Naive thymus-derived CD8-positive, alpha-beta T cell (primary cell): ENCODE results near the gene GNA15. TPM values are rescaled to one million over a fixed set of nuclear protein-coding genes. Genes with fewer than 3 reads are reported as not detected.
"Not testable (repeated sequence)": the region's sequence is repeated elsewhere in the genome, so short reads cannot be mapped to it uniquely, and the experiment has no call there.

Experiments
- ATAC-seq, 2 donors: fragments of 150-1000 bp; cut with Tn5 transposase in 1 of 2; sonication (Bioruptor Pico), chemical (Tn5 transposase) in 1 of 2; 1 replicate in 1 of 2; 2 replicates in 1 of 2; pipeline ENCODE4 v1.10.0; 2021; ENCODE audit warnings: mild to moderate bottlenecking in 2 of 2, moderate library complexity in 2 of 2
- POLR2A ChIA-PET: fragments of 350-600 bp; sonication (Branson Sonifier 250); formaldehyde crosslinking; loops from one replicate; lab custom pipeline; 2021; ENCODE audit warnings: antibody characterized with exemption; lab: Charles Lee
- DNase-seq, 10 donors: peaks; one replicate each; pipeline versions ENCODE4 v3.0.0 to v3.0.0-alpha.2; 2020 to 2022
- H3K27ac Mint-ChIP-seq, 10 donors: one replicate each; pipeline ENCODE4 v1.8.0; 2020 to 2022; ENCODE audit warnings: mild to moderate bottlenecking in 10 of 10, mixed read lengths in 10 of 10, moderate library complexity in 4 of 10, inconsistent platforms in 1 of 10
- H3K27me3 Mint-ChIP-seq, 5 donors: one replicate each; pipeline ENCODE4 v1.8.0; 2021 to 2022; ENCODE audit warnings: mixed read lengths in 5 of 5
- H3K36me3 Mint-ChIP-seq, 3 donors: one replicate each; pipeline ENCODE4 v1.8.0; 2020 to 2022; ENCODE audit warnings: mixed read lengths in 3 of 3, mild to moderate bottlenecking in 2 of 3, inconsistent platforms in 1 of 3
- H3K4me1 Mint-ChIP-seq, 4 donors: one replicate each; pipeline ENCODE4 v1.8.0; 2021 to 2022; ENCODE audit warnings: mixed read lengths in 4 of 4
- H3K4me3 Mint-ChIP-seq, 10 donors: one replicate each; pipeline ENCODE4 v1.8.0; 2020 to 2022; ENCODE audit warnings: mild to moderate bottlenecking in 10 of 10, mixed read lengths in 10 of 10, moderate library complexity in 6 of 10, inconsistent platforms in 1 of 10
- H3K9me3 Mint-ChIP-seq, 9 donors: one replicate each; pipeline ENCODE4 v1.8.0; 2020 to 2022; ENCODE audit warnings: mixed read lengths in 9 of 9, mild to moderate bottlenecking in 3 of 9, inconsistent platforms in 1 of 9, moderate library complexity in 1 of 9
- polyA plus RNA-seq, 3 donors: library from polyadenylated mRNA; unstranded; fragments of 300-500 nt; fragmentation: Illumina TruSeq; gene quantifications; one replicate each; pipeline ENCODE4 v1.2.3, GENCODE V29; 2021
- total RNA-seq, 8 experiments: library from RNA in 2 of 8; stranded (reverse) in 2 of 8; gene quantifications; one replicate each; pipeline ENCODE4 v1.2.3 and lab custom pipeline; 2021 to 2026

Gene GNA15
- total and polyA plus RNA-seq, 5 experiments from 2014 or later = 0.19 to 0.39 (median 0.36) TPM; not detected in 2

DNA sequence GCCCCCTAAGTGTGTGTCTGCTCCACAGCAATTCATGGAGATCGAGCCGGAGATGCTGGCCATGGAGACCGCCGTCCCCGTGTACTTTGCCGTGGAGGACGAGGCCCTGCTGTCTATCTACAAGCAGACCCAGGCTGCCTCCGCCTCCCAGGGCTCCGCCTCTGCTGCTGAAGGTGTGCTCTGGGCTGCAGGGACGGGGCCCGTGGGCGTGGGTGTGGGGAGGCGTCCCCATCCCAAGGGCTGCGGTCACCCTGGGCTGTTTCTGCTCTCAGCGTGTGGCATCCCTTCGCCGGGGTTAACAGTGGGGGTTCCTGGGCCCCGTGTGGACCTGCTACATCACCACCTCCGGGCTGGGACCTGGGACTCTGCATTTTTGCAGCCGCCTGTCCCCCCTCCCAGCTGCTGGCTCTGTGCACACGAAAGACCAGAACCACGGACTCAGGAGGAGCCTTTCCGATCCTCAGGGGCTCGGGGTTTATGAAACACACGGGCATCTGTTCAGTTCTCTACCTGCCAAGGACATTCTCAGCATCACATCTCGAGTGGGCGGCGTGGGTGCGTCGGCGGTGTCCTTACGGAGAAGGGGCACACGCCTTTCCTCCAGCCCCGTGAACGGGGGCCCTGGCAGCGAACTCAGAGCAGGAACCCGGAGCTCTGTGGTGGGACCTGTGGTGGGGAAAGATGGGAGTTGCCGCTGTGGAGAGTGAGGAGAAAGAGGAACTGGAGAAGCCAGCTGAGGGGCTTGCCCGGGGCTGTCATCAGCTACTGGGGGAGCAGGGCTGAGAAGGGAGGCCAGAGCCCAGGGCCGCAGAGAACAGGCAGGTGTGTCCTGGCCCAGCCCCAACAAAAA is 57.6 kb downstream of the GNA15 start:
- POLR2A ChIA-PET = interaction anchor here (0.5 kb wide), 1 partner anchor 10 kb away, joined by 9 read pairs; no protein-coding TSS in a partner anchor
- ATAC-seq (no peak), DNase-seq (no peak)
- Mint-ChIP-seq H3K36me3 (peaks cover 0 to 24% (median 5%) of the 10 kb centered on the region in 3 donors), H3K9me3 (no peaks in the 10 kb centered on the region), H3K4me3 (no peak overlapping the region), H3K27ac (peak overlapping the region in 2 of 10 donors; percentile 56 to 80), H3K27me3 (no peaks in the 10 kb centered on the region), H3K4me1 (peaks cover 6 to 21% (median 11%) of the 10 kb centered on the region in 4 donors)

- POLR2A ChIA-PET = interaction anchor here (0.5 to 0.9 kb wide), 2 partner anchors 8 to 11 kb away, joined by 4 to 9 read pairs; partner anchors contain the start of gene NCLN
- Mint-ChIP-seq H3K9me3 (no peaks in the 10 kb centered on the region), H3K27me3 (no peaks in the 10 kb centered on the region), H3K4me1 (peaks cover 0 to 11% (median 6%) of the 10 kb centered on the region in 4 donors), H3K36me3 (peaks cover 0 to 26% (median 5%) of the 10 kb centered on the region in 3 donors), H3K4me3 (no peak overlapping the region), H3K27ac (peak overlapping the region in 1 of 10 donors; percentile 15)
- DNase-seq (no peak), ATAC-seq (no peak)
Observed at GRCh38 chr19:3194106-3195087, 58.6 kb downstream of the GNA15 start.

- Mint-ChIP-seq H3K27me3 (no peaks in the 10 kb centered on the region), H3K36me3 (peaks cover 0 to 33% (median 5%) of the 10 kb centered on the region in 3 donors), H3K27ac (no peak overlapping the region), H3K9me3 (no peaks in the 10 kb centered on the region), H3K4me3 (no peak overlapping the region), H3K4me1 (peaks cover 0 to 5% (median 2%) of the 10 kb centered on the region in 4 donors)
- peak in 1 of 10 donors; percentile 57 for DNase-seq
- POLR2A ChIA-PET = no interaction called here
- ATAC-seq = no peak
Observed at GRCh38 chr19:3196064-3196932, 60.5 kb downstream of the GNA15 start.

DNA sequence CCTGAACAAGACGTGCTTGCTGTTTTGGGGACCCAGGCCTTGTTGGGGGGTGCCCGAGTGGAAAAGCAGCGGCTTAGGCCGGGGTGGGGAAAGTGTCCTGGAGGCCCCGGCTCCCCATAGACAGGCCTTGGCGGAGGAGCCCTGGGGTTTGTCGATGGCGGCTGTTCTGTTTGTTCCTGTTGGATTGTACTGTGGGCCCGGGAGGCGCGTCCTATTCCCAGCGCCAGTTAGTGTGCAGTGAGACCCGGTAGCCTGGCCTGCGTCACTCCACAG is 61.0 kb downstream of the GNA15 start:
- no peak overlapping the region for H3K4me3 Mint-ChIP-seq
- peaks cover 0 to 31% (median 5%) of the 10 kb centered on the region in 3 donors for H3K36me3 Mint-ChIP-seq
- H3K9me3 Mint-ChIP-seq = no peaks in the 10 kb centered on the region
- H3K27ac Mint-ChIP-seq = no peak overlapping the region
- ATAC-seq (no peak), DNase-seq (no peak)
- peaks cover 0 to 2% (median under 1%) of the 10 kb centered on the region in 4 donors for H3K4me1 Mint-ChIP-seq
- no peaks in the 10 kb centered on the region for H3K27me3 Mint-ChIP-seq
- POLR2A ChIA-PET = interaction anchor here (0.6 kb wide), 1 partner anchor 14 kb away, joined by 5 read pairs; no protein-coding TSS in a partner anchor

- POLR2A ChIA-PET = no interaction called here
- Mint-ChIP-seq H3K27ac (no peak overlapping the region), H3K9me3 (no peaks in the 10 kb centered on the region), H3K4me1 (no peaks in the 10 kb centered on the region), H3K36me3 (peaks cover 0 to 26% (median 5%) of the 10 kb centered on the region in 3 donors), H3K27me3 (no peaks in the 10 kb centered on the region), H3K4me3 (no peak overlapping the region)
- ATAC-seq (no peak), DNase-seq (no peak)
Observed at GRCh38 chr19:3198901-3199700, 63.3 kb downstream of the GNA15 start.

DNA sequence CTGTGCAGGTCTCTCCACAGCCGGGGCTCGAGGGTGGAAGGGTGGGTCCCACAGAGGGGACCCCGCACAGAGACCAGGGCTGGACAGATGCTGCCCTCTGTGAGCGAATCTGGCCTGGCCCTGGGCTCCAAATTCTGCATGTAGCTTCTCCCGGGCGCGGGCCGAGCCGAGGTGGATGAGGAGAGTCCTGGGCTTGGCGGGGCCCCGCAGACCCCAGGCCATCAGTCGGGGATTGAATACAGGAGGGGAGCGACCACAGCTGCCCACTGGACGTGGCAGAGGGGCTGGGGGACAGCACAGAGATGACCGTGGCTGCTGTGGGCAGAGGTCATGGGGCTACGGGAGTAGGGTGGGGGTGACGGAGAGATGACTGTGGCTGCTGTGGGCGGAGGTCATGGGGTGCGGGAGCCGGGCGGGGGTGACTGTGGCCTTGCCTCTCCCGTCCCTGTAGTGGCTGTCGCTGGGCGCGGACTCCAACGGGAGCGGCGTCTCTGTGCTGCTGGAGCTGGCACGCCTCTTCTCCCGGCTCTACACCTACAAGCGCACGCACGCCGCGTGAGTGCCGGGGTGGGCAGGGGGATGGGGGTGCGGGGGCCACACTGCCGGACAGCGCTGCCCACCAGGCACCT is 65.4 kb downstream of the GNA15 start:
- H3K27ac Mint-ChIP-seq = peak overlapping the region in 1 of 10 donors; percentile 40
- H3K36me3 Mint-ChIP-seq = peaks cover 0 to 24% (median 0%) of the 10 kb centered on the region in 3 donors
- no peak for DNase-seq
- H3K27me3 Mint-ChIP-seq = no peaks in the 10 kb centered on the region
- H3K9me3 Mint-ChIP-seq = no peaks in the 10 kb centered on the region
- no peak overlapping the region for H3K4me3 Mint-ChIP-seq
- POLR2A ChIA-PET = no interaction called here
- no peak for ATAC-seq
- no peaks in the 10 kb centered on the region for H3K4me1 Mint-ChIP-seq

GRCh38 chr19:3201911-3202310 is 66.1 kb downstream of the GNA15 start:
- no peaks in the 10 kb centered on the region for H3K9me3 Mint-ChIP-seq
- peak overlapping the region in 1 of 10 donors; percentile 33 for H3K4me3 Mint-ChIP-seq
- ATAC-seq (no peak), DNase-seq (no peak)
- H3K27me3 Mint-ChIP-seq = no peaks in the 10 kb centered on the region
- POLR2A ChIA-PET = no interaction called here
- no peak overlapping the region for H3K27ac Mint-ChIP-seq
- H3K4me1 Mint-ChIP-seq = no peaks in the 10 kb centered on the region
- peaks cover 0 to 21% (median 0%) of the 10 kb centered on the region in 3 donors for H3K36me3 Mint-ChIP-seq

- peaks cover 0 to 22% (median 0%) of the 10 kb centered on the region in 3 donors for H3K36me3 Mint-ChIP-seq
- no peaks in the 10 kb centered on the region for H3K9me3 Mint-ChIP-seq
- no peak overlapping the region for H3K4me3 Mint-ChIP-seq
- no peaks in the 10 kb centered on the region for H3K27me3 Mint-ChIP-seq
- ATAC-seq (no peak), DNase-seq (no peak)
- POLR2A ChIA-PET = no interaction called here
- no peaks in the 10 kb centered on the region for H3K4me1 Mint-ChIP-seq
- H3K27ac Mint-ChIP-seq = no peak overlapping the region
Observed at GRCh38 chr19:3202346-3202745, 66.5 kb downstream of the GNA15 start.

- H3K4me3 Mint-ChIP-seq, POLR2A ChIA-PET, H3K9me3 Mint-ChIP-seq, ATAC-seq, H3K27ac Mint-ChIP-seq, H3K27me3 Mint-ChIP-seq, H3K4me1 Mint-ChIP-seq, DNase-seq: not testable (repeated sequence)
- H3K36me3 Mint-ChIP-seq = peaks cover 0 to 22% (median 0%) of the 10 kb centered on the region in 3 donors
Observed at GRCh38 chr19:3202895-3203294, 67.1 kb downstream of the GNA15 start.

- Mint-ChIP-seq H3K9me3 (no peaks in the 10 kb centered on the region), H3K4me1 (no peaks in the 10 kb centered on the region), H3K36me3 (peaks cover 0 to 23% (median 0%) of the 10 kb centered on the region in 3 donors), H3K27ac (no peak overlapping the region), H3K27me3 (no peaks in the 10 kb centered on the region), H3K4me3 (no peak overlapping the region)
- DNase-seq (no peak), ATAC-seq (no peak)
- POLR2A ChIA-PET = interaction anchor here (0.6 kb wide), 1 partner anchor 17 kb away, joined by 3 read pairs; no protein-coding TSS in a partner anchor
Observed at GRCh38 chr19:3203805-3204645, 68.2 kb downstream of the GNA15 start.
